ENCODE results near the gene CPLX3. TPM values are rescaled to one million over a fixed set of nuclear protein-coding genes. Genes with fewer than 3 reads are reported as not detected.

Gene CPLX3
- polyA plus RNA-seq, 2 of the 4 experiments (the other 2 are of a cell fraction) = not detected

- FAIRE-seq (no peak), DNase-seq (ENCODE audit: low read depth in 1 of 2, low spot score in 1 of 2) (no peak), ATAC-seq (peak in 1 of 2 experiments; percentile 5; a peak in 1 of 6 replicates)
- 67% methylated on average over 10 of the region's 10 CpGs for WGBS (ENCODE audit: missing lambda C conversion rate)
- ChIA-PET CTCF (interaction anchor here (65.6 to 66.7 kb wide), 2 partner anchors 4 to 24 kb away, joined by 1908 read pairs; partner anchors contain the start of genes CPLX3, CSK, LMAN1L and ULK3), POLR2A (no interaction called here)
- TF ChIP-seq KDM1A (IDR thresholded peaks at IDR 0.05; ENCODE audit: low read depth) = 0 out of 2 replicates have a peak, but pooled peaks have one; percentile 35
- TF ChIP-seq HES2 (IDR thresholded peaks at IDR 0.05) = no peak
- peaks cover 14% of the 10 kb centered on the region for H3K4me1 ChIP-seq
- H3K9me3 ChIP-seq = no peaks in the 10 kb centered on the region
- no peak overlapping the region for H3K4me2 ChIP-seq
- no peak overlapping the region for H3K4me3 ChIP-seq
- H3K27ac ChIP-seq = no peak overlapping the region
Observed at GRCh38 chr15:74815121-74815934, 11.1 kb upstream of the CPLX3 start.

- Histone ChIP-seq H3K4me2 (no peak overlapping the region), H3K4me3 (no peak overlapping the region), H3K9me3 (no peaks in the 10 kb centered on the region), H3K4me1 (peaks cover 14% of the 10 kb centered on the region), H3K27ac (no peak overlapping the region)
- TF ChIP-seq, protein P1, sequence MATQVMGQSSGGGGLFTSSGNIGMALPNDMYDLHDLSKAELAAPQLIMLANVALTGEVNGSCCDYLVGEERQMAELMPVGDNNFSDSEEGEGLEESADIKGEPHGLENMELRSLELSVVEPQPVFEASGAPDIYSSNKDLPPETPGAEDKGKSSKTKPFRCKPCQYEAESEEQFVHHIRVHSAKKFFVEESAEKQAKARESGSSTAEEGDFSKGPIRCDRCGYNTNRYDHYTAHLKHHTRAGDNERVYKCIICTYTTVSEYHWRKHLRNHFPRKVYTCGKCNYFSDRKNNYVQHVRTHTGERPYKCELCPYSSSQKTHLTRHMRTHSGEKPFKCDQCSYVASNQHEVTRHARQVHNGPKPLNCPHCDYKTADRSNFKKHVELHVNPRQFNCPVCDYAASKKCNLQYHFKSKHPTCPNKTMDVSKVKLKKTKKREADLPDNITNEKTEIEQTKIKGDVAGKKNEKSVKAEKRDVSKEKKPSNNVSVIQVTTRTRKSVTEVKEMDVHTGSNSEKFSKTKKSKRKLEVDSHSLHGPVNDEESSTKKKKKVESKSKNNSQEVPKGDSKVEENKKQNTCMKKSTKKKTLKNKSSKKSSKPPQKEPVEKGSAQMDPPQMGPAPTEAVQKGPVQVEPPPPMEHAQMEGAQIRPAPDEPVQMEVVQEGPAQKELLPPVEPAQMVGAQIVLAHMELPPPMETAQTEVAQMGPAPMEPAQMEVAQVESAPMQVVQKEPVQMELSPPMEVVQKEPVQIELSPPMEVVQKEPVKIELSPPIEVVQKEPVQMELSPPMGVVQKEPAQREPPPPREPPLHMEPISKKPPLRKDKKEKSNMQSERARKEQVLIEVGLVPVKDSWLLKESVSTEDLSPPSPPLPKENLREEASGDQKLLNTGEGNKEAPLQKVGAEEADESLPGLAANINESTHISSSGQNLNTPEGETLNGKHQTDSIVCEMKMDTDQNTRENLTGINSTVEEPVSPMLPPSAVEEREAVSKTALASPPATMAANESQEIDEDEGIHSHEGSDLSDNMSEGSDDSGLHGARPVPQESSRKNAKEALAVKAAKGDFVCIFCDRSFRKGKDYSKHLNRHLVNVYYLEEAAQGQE (IDR thresholded peaks at IDR 0.05) = no peak
- TF ChIP-seq HOXB13 (CRISPR knock-in tag; IDR thresholded peaks at IDR 0.05; ENCODE audit: low read depth) (no peak), NR3C1 (IDR thresholded peaks at IDR 0.05) (no peak), RFX5 (IDR thresholded peaks at IDR 0.05) (no peak), ZFP36 (IDR thresholded peaks at IDR 0.05; ENCODE audit: borderline replicate concordance, partially characterized antibody) (no peak), HMGXB4 (CRISPR knock-in tag; IDR thresholded peaks at IDR 0.05; ENCODE audit: borderline replicate concordance) (no peak), MAFK (IDR thresholded peaks at IDR 0.05; ENCODE audit: partially characterized antibody) (no peak), KDM5A (IDR thresholded peaks at IDR 0.05) (no peak), ATOH8 (CRISPR knock-in tag; IDR thresholded peaks at IDR 0.05; ENCODE audit: low read depth) (no peak), SREBF2 (IDR thresholded peaks at IDR 0.05) (no peak), JUN (IDR thresholded peaks at IDR 0.05) (no peak), POLR2AphosphoS2 (conservative IDR thresholded peaks at IDR 0.05; ENCODE audit: low read length) (no peak), HOXA7 (CRISPR knock-in tag; IDR thresholded peaks at IDR 0.05) (no peak), NPAS2 (CRISPR knock-in tag; IDR thresholded peaks at IDR 0.05; ENCODE audit: borderline replicate concordance) (no peak), ZC3H11A (IDR thresholded peaks at IDR 0.05) (no peak)
- TF ChIP-seq, protein P2, sequence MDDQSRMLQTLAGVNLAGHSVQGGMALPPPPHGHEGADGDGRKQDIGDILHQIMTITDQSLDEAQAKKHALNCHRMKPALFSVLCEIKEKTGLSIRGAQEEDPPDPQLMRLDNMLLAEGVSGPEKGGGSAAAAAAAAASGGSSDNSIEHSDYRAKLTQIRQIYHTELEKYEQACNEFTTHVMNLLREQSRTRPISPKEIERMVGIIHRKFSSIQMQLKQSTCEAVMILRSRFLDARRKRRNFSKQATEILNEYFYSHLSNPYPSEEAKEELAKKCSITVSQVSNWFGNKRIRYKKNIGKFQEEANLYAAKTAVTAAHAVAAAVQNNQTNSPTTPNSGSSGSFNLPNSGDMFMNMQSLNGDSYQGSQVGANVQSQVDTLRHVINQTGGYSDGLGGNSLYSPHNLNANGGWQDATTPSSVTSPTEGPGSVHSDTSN (IDR thresholded peaks at IDR 0.05) = no peak
- FAIRE-seq (no peak), DNase-seq (ENCODE audit: low read depth in 1 of 2, low spot score in 1 of 2) (no peak), ATAC-seq (no peak)
- 91% methylated on average over 15 of the region's 15 CpGs for WGBS (ENCODE audit: missing lambda C conversion rate)
- POLR2A ChIA-PET = no interaction called here
- CTCF ChIA-PET = interaction anchor here (65.6 to 66.7 kb wide), 2 partner anchors 3 to 25 kb away, joined by 1908 read pairs; partner anchors contain the start of genes CPLX3, CSK, LMAN1L and ULK3
Observed at GRCh38 chr15:74815961-74816360, 10.5 kb upstream of the CPLX3 start.
